Measurements from ENCODE around the gene ATP13A2. TPM values are rescaled to one million over a fixed set of nuclear protein-coding genes. Genes with fewer than 3 reads are reported as not detected.

The ATP13A2 gene
- total and polyA plus RNA-seq, 2 donors (not counting 1 experiment from before 2014, with no cell fraction given): 41.6 to 51.8 TPM

DNA sequence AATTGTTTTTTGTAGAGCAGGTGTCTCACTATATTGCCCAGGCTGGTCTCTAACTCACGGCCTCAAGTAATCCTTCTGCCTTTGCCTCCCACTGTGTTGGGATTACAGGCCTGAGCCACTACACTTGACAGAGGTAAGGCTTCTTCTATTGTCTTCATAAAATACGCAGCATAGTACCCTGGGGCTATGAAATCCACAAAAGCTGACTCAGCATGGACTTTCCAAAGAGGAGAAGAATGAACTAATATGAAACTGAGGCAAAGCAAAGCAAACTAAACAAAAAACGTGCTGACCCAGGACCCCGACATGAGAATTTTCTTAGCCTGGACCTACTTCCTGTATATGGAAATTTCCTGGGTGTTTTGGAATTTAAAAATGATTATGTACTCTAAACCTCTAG lies 18.5 kb upstream of the ATP13A2 start:
- no peaks in the 10 kb centered on the region for H3K4me1 ChIP-seq (ENCODE audit: control insufficient read depth in 2 of 2, insufficient read depth in 2 of 2, low read length in 2 of 2)
- no peaks in the 10 kb centered on the region for H3K27me3 Mint-ChIP-seq
- H3K27me3 ChIP-seq (replicated peaks in 1 of 4; ENCODE audit: control extremely low read depth in 1 of 4, control insufficient read depth in 3 of 4, insufficient read depth in 4 of 4, low read length in 3 of 4): no peaks in the 10 kb centered on the region
- CTCF ChIA-PET: interaction anchor here (0.6 kb wide), 1 partner anchor 466 kb away, joined by 3 read pairs; no protein-coding TSS in a partner anchor
- ATAC-seq (ENCODE audit: low read depth): no peak
- peaks cover 17% of the 10 kb centered on the region for H4K20me1 ChIP-seq (ENCODE audit: control insufficient read depth, insufficient read depth, low read length, poor library complexity, severe bottlenecking)
- no peak for TF ChIP-seq EZH2 (IDR thresholded peaks at IDR 0.05; ENCODE audit: borderline replicate concordance, insufficient read depth, low read depth, low read length, poor library complexity, severe bottlenecking)
- TF ChIP-seq, protein P1, sequence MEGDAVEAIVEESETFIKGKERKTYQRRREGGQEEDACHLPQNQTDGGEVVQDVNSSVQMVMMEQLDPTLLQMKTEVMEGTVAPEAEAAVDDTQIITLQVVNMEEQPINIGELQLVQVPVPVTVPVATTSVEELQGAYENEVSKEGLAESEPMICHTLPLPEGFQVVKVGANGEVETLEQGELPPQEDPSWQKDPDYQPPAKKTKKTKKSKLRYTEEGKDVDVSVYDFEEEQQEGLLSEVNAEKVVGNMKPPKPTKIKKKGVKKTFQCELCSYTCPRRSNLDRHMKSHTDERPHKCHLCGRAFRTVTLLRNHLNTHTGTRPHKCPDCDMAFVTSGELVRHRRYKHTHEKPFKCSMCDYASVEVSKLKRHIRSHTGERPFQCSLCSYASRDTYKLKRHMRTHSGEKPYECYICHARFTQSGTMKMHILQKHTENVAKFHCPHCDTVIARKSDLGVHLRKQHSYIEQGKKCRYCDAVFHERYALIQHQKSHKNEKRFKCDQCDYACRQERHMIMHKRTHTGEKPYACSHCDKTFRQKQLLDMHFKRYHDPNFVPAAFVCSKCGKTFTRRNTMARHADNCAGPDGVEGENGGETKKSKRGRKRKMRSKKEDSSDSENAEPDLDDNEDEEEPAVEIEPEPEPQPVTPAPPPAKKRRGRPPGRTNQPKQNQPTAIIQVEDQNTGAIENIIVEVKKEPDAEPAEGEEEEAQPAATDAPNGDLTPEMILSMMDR (IDR thresholded peaks at IDR 0.05): no peak
- H3K4me3 ChIP-seq (ENCODE audit: control extremely low read depth in 1 of 5, extremely low read depth in 1 of 5, insufficient read depth in 1 of 5, low read depth in 2 of 5, low read length in 4 of 5): no peak overlapping the region
- no peak overlapping the region for H2AFZ ChIP-seq (ENCODE audit: insufficient read depth, low read depth, low read length, poor library complexity, severe bottlenecking)
- no peaks in the 10 kb centered on the region for H3K4me1 Mint-ChIP-seq
- no peak overlapping the region for H3K4me2 ChIP-seq (replicated peaks; ENCODE audit: low read depth, low read length, poor library complexity, severe bottlenecking)
- H3K4me3 Mint-ChIP-seq: no peak overlapping the region
- WGBS (ENCODE audit: insufficient coverage): 100% methylated on average over 2 of the region's 4 CpGs
- no peaks in the 10 kb centered on the region for H3K9me3 ChIP-seq (ENCODE audit: control extremely low read depth in 1 of 3, control insufficient read depth in 2 of 3, insufficient read depth in 1 of 3, low read length in 2 of 3)
- POLR2A ChIA-PET: no interaction called here
- H3K27ac Mint-ChIP-seq: no peak overlapping the region
- peaks cover 15 to 67% of the 10 kb centered on the region in 2 experiments for H3K36me3 ChIP-seq (replicated peaks in 1 of 2; ENCODE audit: control extremely low read depth in 1 of 2, control insufficient read depth in 1 of 2, extremely low read depth in 1 of 2, insufficient read depth in 2 of 2, low read length in 1 of 2)
- no peaks in the 10 kb centered on the region for H3K9me3 Mint-ChIP-seq (ENCODE audit: insufficient read depth)
- intact Hi-C loops (cut with micrococcal nuclease): no loop called here
- no peak for DNase-seq
- H3K9ac ChIP-seq (ENCODE audit: low read length): no peak overlapping the region
- H3K27ac ChIP-seq (ENCODE audit: low read length in 2 of 2): no peak overlapping the region
- H3K79me2 ChIP-seq (ENCODE audit: control insufficient read depth, insufficient read depth, low read length): peaks cover 6% of the 10 kb centered on the region

DNA sequence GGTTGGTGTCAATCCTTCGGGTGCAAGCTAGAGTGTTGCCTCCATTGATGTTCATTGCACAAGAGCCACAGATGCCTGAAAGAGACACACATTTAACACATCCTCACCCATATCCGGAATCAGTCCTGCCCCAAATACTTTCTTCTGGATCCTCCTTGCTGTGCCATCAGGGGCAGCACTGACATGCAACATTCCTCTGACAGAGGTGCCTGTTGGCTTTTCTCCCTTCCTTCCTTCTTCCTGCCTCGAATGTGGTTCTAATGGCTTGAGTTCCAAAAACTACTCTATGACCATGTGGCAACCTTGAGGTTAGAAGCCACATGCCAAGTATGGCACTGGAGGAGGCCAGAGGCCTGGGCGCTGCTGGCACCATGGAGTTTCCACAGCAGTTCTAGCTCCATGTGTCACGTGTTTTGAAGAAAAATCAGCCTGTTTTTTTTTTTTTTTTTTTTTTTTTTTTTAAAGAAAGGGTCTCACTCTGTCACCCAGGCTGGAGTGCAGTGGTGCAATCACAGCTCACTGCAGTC lies 17.0 kb upstream of the ATP13A2 start:
- Mint-ChIP-seq H3K27ac (no peak overlapping the region), H3K4me3 (no peak overlapping the region), H3K27me3 (no peaks in the 10 kb centered on the region), H3K4me1 (no peaks in the 10 kb centered on the region), H3K9me3 (ENCODE audit: insufficient read depth) (no peaks in the 10 kb centered on the region)
- no peaks in the 10 kb centered on the region for H3K27me3 ChIP-seq (replicated peaks in 1 of 4; ENCODE audit: control extremely low read depth in 1 of 4, control insufficient read depth in 3 of 4, insufficient read depth in 4 of 4, low read length in 3 of 4)
- H3K9me3 ChIP-seq (ENCODE audit: control extremely low read depth in 1 of 3, control insufficient read depth in 2 of 3, insufficient read depth in 1 of 3, low read length in 2 of 3): no peaks in the 10 kb centered on the region
- H3K9ac ChIP-seq (ENCODE audit: low read length): no peak overlapping the region
- intact Hi-C loops (cut with micrococcal nuclease): no loop called here
- H4K20me1 ChIP-seq (ENCODE audit: control insufficient read depth, insufficient read depth, low read length, poor library complexity, severe bottlenecking): peaks cover 10% of the 10 kb centered on the region
- H3K79me2 ChIP-seq (ENCODE audit: control insufficient read depth, insufficient read depth, low read length): peaks cover 4% of the 10 kb centered on the region
- POLR2A ChIA-PET: no interaction called here
- 92% methylated on average over 2 of the region's 5 CpGs for WGBS (ENCODE audit: insufficient coverage)
- TF ChIP-seq, protein P1 (IDR thresholded peaks at IDR 0.05): no peak
- TF ChIP-seq EZH2 (IDR thresholded peaks at IDR 0.05; ENCODE audit: borderline replicate concordance, insufficient read depth, low read depth, low read length, poor library complexity, severe bottlenecking): no peak
- DNase-seq: no peak
- no peaks in the 10 kb centered on the region for H3K4me1 ChIP-seq (ENCODE audit: control insufficient read depth in 2 of 2, insufficient read depth in 2 of 2, low read length in 2 of 2)
- no peak overlapping the region for H2AFZ ChIP-seq (ENCODE audit: insufficient read depth, low read depth, low read length, poor library complexity, severe bottlenecking)
- CTCF ChIA-PET: no interaction called here
- H3K27ac ChIP-seq (ENCODE audit: low read length in 2 of 2): no peak overlapping the region
- H3K36me3 ChIP-seq (replicated peaks in 1 of 2; ENCODE audit: control extremely low read depth in 1 of 2, control insufficient read depth in 1 of 2, extremely low read depth in 1 of 2, insufficient read depth in 2 of 2, low read length in 1 of 2): peaks cover 13 to 77% of the 10 kb centered on the region in 2 experiments
- no peak for ATAC-seq (ENCODE audit: low read depth)
- no peak overlapping the region for H3K4me2 ChIP-seq (replicated peaks; ENCODE audit: low read depth, low read length, poor library complexity, severe bottlenecking)
- H3K4me3 ChIP-seq (ENCODE audit: control extremely low read depth in 1 of 5, extremely low read depth in 1 of 5, insufficient read depth in 1 of 5, low read depth in 2 of 5, low read length in 4 of 5): no peak overlapping the region

All from B cell (primary cell).